Body of pancreas (tissue), 4 donors: ENCODE data around the gene PRKAG2. TPM values are rescaled to one million over a fixed set of nuclear protein-coding genes. Genes with fewer than 3 reads are reported as not detected.
A peak's percentile ranks its signal among the peaks of the same experiment; 100 is the strongest.

Source experiments
- ATAC-seq: fragments of 150-250 bp; one replicate; pipeline ENCODE4 v1.9.1; 2016
- DNase-seq, 4 donors: peaks; one replicate each; pipeline ENCODE4 v3.0.0-alpha.2; 2019
- H3K27ac ChIP-seq, 4 donors: fragments of 200-600 bp; sonication (generic); 1 replicate in 3 of 4; 2 replicates in 1 of 4; pipeline versions ENCODE4 v1.5.1 to v1.6.1; 2016 to 2019; ENCODE audit warnings: mild to moderate bottlenecking in 1 of 4, mixed read lengths in 1 of 4, moderate library complexity in 1 of 4
- H3K27me3 ChIP-seq, 2 donors: fragments of 200-600 bp; sonication (generic); one replicate each; pipeline ENCODE4 v1.6.0; 2016; ENCODE audit warnings: mild to moderate bottlenecking in 1 of 2
- H3K36me3 ChIP-seq, 2 donors: fragments of 200-600 bp; sonication (generic); replicated peaks in 1 of 2; 2 replicates each; pipeline ENCODE4 v1.5.1; 2016; ENCODE audit warnings: low read depth in 2 of 2; ENCODE audit not compliant: insufficient read depth in 1 of 2
- H3K4me1 ChIP-seq: fragments of 200-600 bp; sonication (generic); one replicate; pipeline ENCODE4 v1.6.0; 2016
- H3K4me3 ChIP-seq, 2 donors: fragments of 200-600 bp; sonication (generic); 1 replicate in 1 of 2; 2 replicates in 1 of 2; pipeline ENCODE4 v1.5.1; 2016 to 2019
- H3K9me3 ChIP-seq, 3 donors: fragments of 200-600 bp; sonication (generic); 1 replicate in 2 of 3; 2 replicates in 1 of 3; pipeline ENCODE4 v1.5.1; 2016
- POLR2A ChIP-seq, 3 donors: fragments of 450-650 bp; IDR thresholded peaks; one replicate each; pipeline ENCODE4 v1.6.1; 2016; ENCODE audit warnings: antibody characterized with exemption in 3 of 3, mild to moderate bottlenecking in 2 of 3
- WGBS, 2 donors: methylation state at CpG; one replicate each; pipeline ENCODE4 v1.1.5; 2017; 5-methylcytosine and 5-hydroxymethylcytosine counted together
- intact Hi-C: fragments of 100-400 bp; cut with DNase I; formaldehyde crosslinking; loops from one replicate; pipeline ENCODE4 v1.15.1; 2023
- total RNA-seq, 2 donors: library from RNA; depleted of rRNA; stranded (reverse); fragments of >200 nt; gene quantifications; one replicate each; pipeline ENCODE4 v1.1.0, GENCODE V29; 2016
- TF ChIP-seq, protein P1 (sequence below), 7 experiments: fragments of 450-650 bp in 4 of 7; fragments of 200-600 bp in 3 of 7; sonication (generic) in 3 of 7; IDR thresholded peaks; one replicate each; pipeline ENCODE4 v1.5.1; 2016 to 2019; ENCODE audit warnings: antibody characterized with exemption in 7 of 7

Gene PRKAG2
- total RNA-seq, 2 donors from 2014 or later: 9.9 to 24.4 TPM

DNA sequence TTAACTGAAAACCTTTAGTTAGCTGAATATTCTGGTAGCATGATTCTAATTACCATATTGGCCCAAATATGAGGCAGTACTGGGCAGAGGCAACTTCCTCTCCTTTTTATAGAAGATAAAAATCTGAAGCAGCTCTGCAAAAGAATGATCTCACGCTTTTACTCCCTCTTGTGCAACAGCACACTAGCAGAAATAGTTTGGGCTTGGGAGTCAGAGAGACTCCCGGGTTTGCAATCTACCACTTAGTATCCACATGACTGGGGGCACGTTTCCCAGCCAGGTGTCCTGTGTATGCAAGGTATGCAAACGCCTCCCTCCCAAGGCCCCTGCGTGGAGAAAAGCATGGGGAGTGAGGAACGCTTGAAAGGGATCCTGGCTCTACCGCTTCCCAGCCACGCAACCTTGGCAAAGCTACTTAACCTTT, 310.0 kb downstream of the PRKAG2 start:
- Histone ChIP-seq H3K27me3 (no peaks in the 10 kb centered on the region), H3K9me3 (no peaks in the 10 kb centered on the region), H3K36me3 (peaks cover 0 to 7% of the 10 kb centered on the region in 2 donors), H3K4me3 (no peak overlapping the region), H3K27ac (no peak overlapping the region), H3K4me1 (no peaks in the 10 kb centered on the region)
- peak; percentile 35 for ATAC-seq
- intact Hi-C loops: no loop called here
- 79 to 80% methylated on average over 8 of the region's 8 CpGs for WGBS, 2 donors
- no peak for TF ChIP-seq POLR2A (IDR thresholded peaks at IDR 0.05)
- TF ChIP-seq, protein P1, sequence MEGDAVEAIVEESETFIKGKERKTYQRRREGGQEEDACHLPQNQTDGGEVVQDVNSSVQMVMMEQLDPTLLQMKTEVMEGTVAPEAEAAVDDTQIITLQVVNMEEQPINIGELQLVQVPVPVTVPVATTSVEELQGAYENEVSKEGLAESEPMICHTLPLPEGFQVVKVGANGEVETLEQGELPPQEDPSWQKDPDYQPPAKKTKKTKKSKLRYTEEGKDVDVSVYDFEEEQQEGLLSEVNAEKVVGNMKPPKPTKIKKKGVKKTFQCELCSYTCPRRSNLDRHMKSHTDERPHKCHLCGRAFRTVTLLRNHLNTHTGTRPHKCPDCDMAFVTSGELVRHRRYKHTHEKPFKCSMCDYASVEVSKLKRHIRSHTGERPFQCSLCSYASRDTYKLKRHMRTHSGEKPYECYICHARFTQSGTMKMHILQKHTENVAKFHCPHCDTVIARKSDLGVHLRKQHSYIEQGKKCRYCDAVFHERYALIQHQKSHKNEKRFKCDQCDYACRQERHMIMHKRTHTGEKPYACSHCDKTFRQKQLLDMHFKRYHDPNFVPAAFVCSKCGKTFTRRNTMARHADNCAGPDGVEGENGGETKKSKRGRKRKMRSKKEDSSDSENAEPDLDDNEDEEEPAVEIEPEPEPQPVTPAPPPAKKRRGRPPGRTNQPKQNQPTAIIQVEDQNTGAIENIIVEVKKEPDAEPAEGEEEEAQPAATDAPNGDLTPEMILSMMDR (IDR thresholded peaks at IDR 0.05): no peak
- no peak for DNase-seq

DNA sequence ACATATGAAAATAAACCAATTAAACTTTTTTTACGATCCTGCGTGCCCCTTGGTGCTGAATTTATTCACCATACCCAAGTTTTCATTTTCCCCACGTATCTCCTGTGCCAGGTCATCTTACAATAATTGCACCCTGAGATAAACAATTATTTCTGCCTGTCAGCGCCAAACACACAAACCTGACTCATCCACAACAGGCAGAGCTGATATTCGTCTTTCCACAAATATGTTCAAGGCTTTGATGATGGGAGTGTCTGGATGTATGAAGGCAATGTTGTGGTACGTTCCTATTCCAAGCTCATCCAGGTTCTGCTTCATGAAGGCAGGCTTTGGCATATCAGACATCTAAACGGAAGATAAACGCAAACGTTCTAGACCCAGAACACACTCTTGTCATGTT, 311.4 kb downstream of the PRKAG2 start:
- intact Hi-C loops: no loop called here
- Histone ChIP-seq H3K4me3 (no peak overlapping the region), H3K4me1 (no peaks in the 10 kb centered on the region), H3K9me3 (no peaks in the 10 kb centered on the region), H3K27ac (no peak overlapping the region), H3K36me3 (peaks cover 0 to 8% of the 10 kb centered on the region in 2 donors), H3K27me3 (no peaks in the 10 kb centered on the region)
- ATAC-seq (no peak), DNase-seq (no peak)
- no peak for TF ChIP-seq POLR2A (IDR thresholded peaks at IDR 0.05)
- TF ChIP-seq, protein P1 (IDR thresholded peaks at IDR 0.05): no peak
- WGBS, 2 donors: 81 to 85% methylated on average over 9 of the region's 9 CpGs

DNA sequence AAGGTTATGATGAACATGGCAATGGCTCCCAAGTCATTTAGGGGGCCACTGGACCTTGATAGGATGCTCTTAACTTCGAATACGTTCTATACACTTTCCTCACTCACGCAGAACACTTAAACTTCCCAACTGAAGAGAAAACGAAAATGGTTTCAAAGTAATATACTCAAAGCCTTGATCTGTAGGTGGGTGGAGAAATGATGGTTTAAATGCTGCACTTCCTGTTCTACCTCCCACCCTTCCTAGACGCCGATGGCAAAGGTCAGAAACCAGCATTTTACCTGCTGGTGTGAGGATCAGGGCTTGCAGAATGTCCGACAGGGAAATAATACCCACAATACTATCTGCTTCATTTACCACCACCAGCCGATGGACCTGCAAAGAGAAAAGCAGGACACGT, 316.7 kb downstream of the PRKAG2 start:
- TF ChIP-seq, protein P1 (IDR thresholded peaks at IDR 0.05): no peak
- TF ChIP-seq POLR2A (IDR thresholded peaks at IDR 0.05): no peak
- Histone ChIP-seq H3K27ac (no peak overlapping the region), H3K9me3 (no peaks in the 10 kb centered on the region), H3K4me3 (no peak overlapping the region), H3K4me1 (no peaks in the 10 kb centered on the region), H3K27me3 (no peaks in the 10 kb centered on the region), H3K36me3 (peaks cover 0 to 12% of the 10 kb centered on the region in 2 donors)
- WGBS, 2 donors: 88 to 89% methylated on average over 9 of the region's 9 CpGs
- ATAC-seq (no peak), DNase-seq (no peak)
- intact Hi-C loops: no loop called here

DNA sequence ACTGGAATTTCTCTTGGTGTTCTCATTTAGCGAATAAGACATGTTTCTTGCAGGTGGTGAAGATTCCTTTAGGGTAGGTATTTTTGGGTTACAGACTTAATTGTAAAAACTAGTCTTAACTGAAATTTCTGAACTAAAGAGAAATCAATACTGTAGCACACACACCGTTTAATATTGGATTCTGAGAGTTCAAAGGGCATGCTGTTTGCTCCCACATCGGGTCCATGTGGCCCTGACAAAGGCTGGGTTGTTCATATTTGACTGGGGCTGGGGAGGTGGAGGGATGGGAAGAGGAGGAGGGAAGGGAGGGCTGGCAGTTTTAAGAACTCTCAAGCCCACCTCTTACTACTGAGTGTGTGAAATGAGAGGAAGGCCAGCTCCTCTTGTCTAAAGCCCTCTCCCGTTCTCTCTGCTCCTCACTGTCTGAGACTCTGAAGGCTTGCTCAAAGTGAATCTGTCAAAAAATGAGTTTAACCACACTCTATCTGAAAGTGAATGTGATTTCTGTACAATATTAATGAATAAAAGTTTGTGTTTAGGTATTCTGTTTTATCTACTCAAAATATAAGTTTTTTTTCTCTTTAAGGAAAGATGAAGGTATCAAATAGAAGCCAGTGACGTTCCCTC, 317.2 kb downstream of the PRKAG2 start:
- H3K4me3 ChIP-seq: no peak overlapping the region
- no peak overlapping the region for H3K27ac ChIP-seq
- DNase-seq (no peak), ATAC-seq (no peak)
- peaks cover 0 to 12% of the 10 kb centered on the region in 2 donors for H3K36me3 ChIP-seq
- TF ChIP-seq, protein P1 (IDR thresholded peaks at IDR 0.05): no peak
- no peak for TF ChIP-seq POLR2A (IDR thresholded peaks at IDR 0.05)
- H3K4me1 ChIP-seq: no peaks in the 10 kb centered on the region
- no peaks in the 10 kb centered on the region for H3K9me3 ChIP-seq
- intact Hi-C loops: no loop called here
- WGBS, 2 donors: 72 to 74% methylated on average over 5 of the region's 5 CpGs
- H3K27me3 ChIP-seq: no peaks in the 10 kb centered on the region

DNA sequence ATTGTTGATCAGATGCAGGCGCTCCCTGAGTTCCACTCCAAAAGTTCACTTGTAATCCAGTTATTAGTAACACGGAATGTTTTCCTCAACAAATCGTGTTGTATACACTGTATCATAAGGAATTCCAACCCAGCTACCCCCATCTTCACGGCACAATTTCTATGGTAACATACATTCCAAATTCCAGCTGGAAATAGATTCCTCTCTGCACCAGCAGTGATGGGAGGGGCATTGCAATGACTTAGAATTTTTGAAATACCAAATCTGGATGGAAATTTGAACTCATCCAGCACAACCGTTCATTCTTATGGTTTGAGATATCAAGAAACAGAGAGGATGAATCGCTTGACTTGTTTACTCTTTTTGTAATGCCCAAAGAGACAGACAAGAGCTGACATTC, 318.3 kb downstream of the PRKAG2 start:
- TF ChIP-seq, protein P1 (IDR thresholded peaks at IDR 0.05): no peak
- no peak for TF ChIP-seq POLR2A (IDR thresholded peaks at IDR 0.05)
- Histone ChIP-seq H3K27me3 (no peaks in the 10 kb centered on the region), H3K4me3 (no peak overlapping the region), H3K4me1 (peaks cover 3% of the 10 kb centered on the region), H3K9me3 (no peaks in the 10 kb centered on the region), H3K36me3 (peaks cover 0 to 7% of the 10 kb centered on the region in 2 donors), H3K27ac (no peak overlapping the region)
- intact Hi-C loops: no loop called here
- DNase-seq (no peak), ATAC-seq (no peak)
- WGBS, 2 donors: 81 to 84% methylated on average over 6 of the region's 6 CpGs
